Suprapubic skin (tissue), 3 donors: ENCODE results near the gene S1PR5.

Experiments
- EP300 ChIP-seq: sonication (generic); formaldehyde crosslinking; IDR thresholded peaks from one replicate; pipeline ENCODE4 v1.6.1; 2017; ENCODE audit warnings: antibody characterized with exemption
- TF ChIP-seq, protein P1 (sequence below), 2 donors: fragments of 200-600 bp in 1 of 2; fragments of 450-650 bp in 1 of 2; sonication (generic) in 1 of 2; IDR thresholded peaks; one replicate each; pipeline ENCODE4 v1.5.1; 2016 to 2019; ENCODE audit warnings: antibody characterized with exemption in 2 of 2, mild to moderate bottlenecking in 1 of 2, moderate library complexity in 1 of 2

DNA sequence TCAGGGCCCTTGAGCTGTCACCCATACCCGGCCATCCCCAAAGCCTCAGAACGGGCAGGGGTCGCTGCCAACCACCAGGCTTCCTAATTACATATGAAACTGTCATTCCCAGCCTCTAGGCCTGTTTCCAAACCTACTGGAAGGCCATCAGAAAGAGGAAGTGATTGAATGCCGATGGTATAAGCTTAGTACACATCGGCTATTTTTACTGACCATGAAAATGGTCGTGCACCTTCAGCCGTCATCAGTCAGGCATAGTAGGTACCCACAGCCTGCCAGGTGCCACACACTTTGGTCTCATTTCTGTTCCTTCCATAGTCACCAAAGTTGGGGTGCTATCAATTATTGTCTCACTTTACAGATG is 38.3 kb upstream of the S1PR5 start:
- TF ChIP-seq, protein P1, sequence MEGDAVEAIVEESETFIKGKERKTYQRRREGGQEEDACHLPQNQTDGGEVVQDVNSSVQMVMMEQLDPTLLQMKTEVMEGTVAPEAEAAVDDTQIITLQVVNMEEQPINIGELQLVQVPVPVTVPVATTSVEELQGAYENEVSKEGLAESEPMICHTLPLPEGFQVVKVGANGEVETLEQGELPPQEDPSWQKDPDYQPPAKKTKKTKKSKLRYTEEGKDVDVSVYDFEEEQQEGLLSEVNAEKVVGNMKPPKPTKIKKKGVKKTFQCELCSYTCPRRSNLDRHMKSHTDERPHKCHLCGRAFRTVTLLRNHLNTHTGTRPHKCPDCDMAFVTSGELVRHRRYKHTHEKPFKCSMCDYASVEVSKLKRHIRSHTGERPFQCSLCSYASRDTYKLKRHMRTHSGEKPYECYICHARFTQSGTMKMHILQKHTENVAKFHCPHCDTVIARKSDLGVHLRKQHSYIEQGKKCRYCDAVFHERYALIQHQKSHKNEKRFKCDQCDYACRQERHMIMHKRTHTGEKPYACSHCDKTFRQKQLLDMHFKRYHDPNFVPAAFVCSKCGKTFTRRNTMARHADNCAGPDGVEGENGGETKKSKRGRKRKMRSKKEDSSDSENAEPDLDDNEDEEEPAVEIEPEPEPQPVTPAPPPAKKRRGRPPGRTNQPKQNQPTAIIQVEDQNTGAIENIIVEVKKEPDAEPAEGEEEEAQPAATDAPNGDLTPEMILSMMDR (IDR thresholded peaks at IDR 0.05): no peak
- TF ChIP-seq EP300: no peak
